OCI-LY1 (cell line): ENCODE results near the gene MORC4.

Source experiments
- H2AFZ ChIP-seq: fragments of 200-600 bp; sonication (generic), shearing (Covaris generic); 2 replicates; pipeline ENCODE4 v1.6.0; 2014; ENCODE audit warnings: antibody characterized with exemption, mild to moderate bottlenecking, low read length
- H3F3A ChIP-seq: fragments of 200-600 bp; sonication (generic), shearing (Covaris generic); 2 replicates; pipeline ENCODE4 v1.6.0; 2014; ENCODE audit warnings: mild to moderate bottlenecking, antibody characterized with exemption, low read length, moderate library complexity; ENCODE audit not compliant: insufficient read depth
- H3K27ac ChIP-seq: fragments of 200-600 bp; sonication (generic); 2 replicates; pipeline ENCODE4 v1.5.1; 2014; ENCODE audit warnings: low read length, mixed run types, mild to moderate bottlenecking, low read depth; ENCODE audit not compliant: poor library complexity, severe bottlenecking
- H3K27me3 ChIP-seq: fragments of 200-600 bp; sonication (generic); 2 replicates; pipeline ENCODE4 v1.6.0; 2014; ENCODE audit warnings: antibody characterized with exemption, mild to moderate bottlenecking, low read length, moderate library complexity; ENCODE audit not compliant: insufficient read depth
- H3K36me3 ChIP-seq: fragments of 200-600 bp; sonication (generic); 2 replicates; pipeline ENCODE4 v1.6.1; 2014; ENCODE audit warnings: mild to moderate bottlenecking, antibody characterized with exemption, low read length, moderate library complexity, mixed read lengths; ENCODE audit not compliant: insufficient read depth
- H3K4me1 ChIP-seq: fragments of 200-600 bp; sonication (generic); 2 replicates; pipeline ENCODE4 v1.5.1; 2014; ENCODE audit warnings: mild to moderate bottlenecking, low read length, moderate library complexity; ENCODE audit not compliant: insufficient read depth, severe bottlenecking
- H3K4me2 ChIP-seq: fragments of 200-600 bp; sonication (generic), shearing (Covaris generic); 2 replicates; pipeline ENCODE4 v1.6.1; 2014; ENCODE audit warnings: low read length
- H3K4me3 ChIP-seq: fragments of 200-600 bp; sonication (generic); 2 replicates; pipeline ENCODE4 v1.5.1; 2014; ENCODE audit warnings: low read length, low read depth, mild to moderate bottlenecking, mixed read lengths; ENCODE audit not compliant: poor library complexity, severe bottlenecking
- H3K79me2 ChIP-seq: fragments of 200-600 bp; shearing (Covaris generic); 2 replicates; pipeline ENCODE4 v1.6.1; 2016; ENCODE audit warnings: mixed run types, low read length, mixed read lengths; ENCODE audit not compliant: insufficient read depth
- H3K9ac ChIP-seq: fragments of 200-600 bp; sonication (generic), shearing (Covaris generic); 2 replicates; pipeline ENCODE4 v1.6.1; 2014; ENCODE audit warnings: mild to moderate bottlenecking, low read length, mixed read lengths
- H3K9me2 ChIP-seq: fragments of 200-600 bp; sonication (generic), shearing (Covaris generic); 2 replicates; pipeline ENCODE4 v1.6.1; 2014; ENCODE audit warnings: low read depth, mild to moderate bottlenecking, low read length, mixed read lengths
- H3K9me3 ChIP-seq: fragments of 200-600 bp; shearing (Covaris generic); 2 replicates; pipeline ENCODE4 v1.6.1; 2014; ENCODE audit warnings: low read length, mixed read lengths
- H4K20me1 ChIP-seq: fragments of 200-600 bp; sonication (generic), shearing (Covaris generic); 2 replicates; pipeline ENCODE4 v1.6.0; 2016; ENCODE audit warnings: mild to moderate bottlenecking, low read length; ENCODE audit not compliant: insufficient read depth
- CTCF ChIP-seq: fragments of 200-600 bp; sonication (generic), shearing (Covaris generic); IDR thresholded peaks from 2 replicates; pipeline ENCODE4 v1.5.1; 2017; ENCODE audit warnings: mild to moderate bottlenecking, antibody characterized with exemption, low read length, moderate library complexity, mixed read lengths
- EZH2 ChIP-seq: fragments of 200-600 bp; sonication (generic), shearing (Covaris generic); IDR thresholded peaks from 2 replicates; pipeline ENCODE4 v1.8.0; 2017; ENCODE audit warnings: borderline replicate concordance, mixed run types, mild to moderate bottlenecking, antibody characterized with exemption, low read length, moderate library complexity, mixed read lengths

The MORC4 gene

GRCh38 chrX:106936246-106936645, 63.8 kb downstream of the MORC4 start:
- Histone ChIP-seq H3K9me3 (no peaks in the 10 kb centered on the region), H3K36me3 (no peaks in the 10 kb centered on the region), H3K4me2 (no peak overlapping the region), H3K4me1 (no peaks in the 10 kb centered on the region), H4K20me1 (no peaks in the 10 kb centered on the region), H3K27me3 (no peaks in the 10 kb centered on the region), H3K27ac (no peak overlapping the region), H3K9ac (no peak overlapping the region), H3K4me3 (no peak overlapping the region), H3K79me2 (no peaks in the 10 kb centered on the region), H3F3A (no peaks in the 10 kb centered on the region), H3K9me2 (no peaks in the 10 kb centered on the region), H2AFZ (no peak overlapping the region)
- TF ChIP-seq EZH2 = no peak
- no peak for TF ChIP-seq CTCF

GRCh38 chrX:106935175-106935574, 64.8 kb downstream of the MORC4 start:
- no peaks in the 10 kb centered on the region for H3K27me3 ChIP-seq
- H3K4me2 ChIP-seq = no peak overlapping the region
- no peak overlapping the region for H2AFZ ChIP-seq
- no peaks in the 10 kb centered on the region for H3K79me2 ChIP-seq
- H3K27ac ChIP-seq = no peak overlapping the region
- no peak overlapping the region for H3K9ac ChIP-seq
- no peaks in the 10 kb centered on the region for H3F3A ChIP-seq
- no peak overlapping the region for H3K4me3 ChIP-seq
- H4K20me1 ChIP-seq = no peaks in the 10 kb centered on the region
- H3K36me3 ChIP-seq = no peaks in the 10 kb centered on the region
- TF ChIP-seq CTCF = no peak
- no peak for TF ChIP-seq EZH2
- H3K4me1 ChIP-seq = no peaks in the 10 kb centered on the region
- H3K9me3 ChIP-seq = no peaks in the 10 kb centered on the region
- no peaks in the 10 kb centered on the region for H3K9me2 ChIP-seq

GRCh38 chrX:106933538-106933961, 66.5 kb downstream of the MORC4 start:
- no peaks in the 10 kb centered on the region for H3K27me3 ChIP-seq
- no peaks in the 10 kb centered on the region for H3K36me3 ChIP-seq
- H3K4me2 ChIP-seq = no peak overlapping the region
- no peaks in the 10 kb centered on the region for H3K79me2 ChIP-seq
- no peak overlapping the region for H2AFZ ChIP-seq
- H3K9ac ChIP-seq = no peak overlapping the region
- H3F3A ChIP-seq = no peaks in the 10 kb centered on the region
- no peak overlapping the region for H3K27ac ChIP-seq
- TF ChIP-seq CTCF = no peak
- no peak for TF ChIP-seq EZH2
- no peaks in the 10 kb centered on the region for H4K20me1 ChIP-seq
- no peaks in the 10 kb centered on the region for H3K9me2 ChIP-seq
- no peak overlapping the region for H3K4me3 ChIP-seq
- H3K4me1 ChIP-seq = no peaks in the 10 kb centered on the region
- H3K9me3 ChIP-seq = no peaks in the 10 kb centered on the region
